ENCODE results near the gene ARMS2. TPM values are rescaled to one million over a fixed set of nuclear protein-coding genes. Genes with fewer than 3 reads are reported as not detected.

ARMS2 gene
- polyA plus RNA-seq, 3 donors, result not detected

- H3K27me3 ChIP-seq (ENCODE audit: control insufficient read depth in 2 of 2, insufficient read depth in 2 of 2, low read length in 2 of 2), result peaks cover 15 to 20% of the 10 kb centered on the region in 2 donors
- no peak overlapping the region for H3K9ac ChIP-seq (ENCODE audit: insufficient read depth, low read length, poor library complexity, severe bottlenecking)
- H3K4me3 Mint-ChIP-seq, result peak overlapping the region in 1 of 2 donors; percentile 39
- H3K4me1 ChIP-seq (ENCODE audit: control insufficient read depth in 1 of 2, insufficient read depth in 2 of 2, low read length in 2 of 2), result no peaks in the 10 kb centered on the region
- 100% methylated on average over 1 of the region's 3 CpGs for WGBS (ENCODE audit: insufficient coverage)
- no peaks in the 10 kb centered on the region for H3K36me3 Mint-ChIP-seq
- no peak overlapping the region for H3K4me2 ChIP-seq (replicated peaks; ENCODE audit: extremely low read depth, low read length, poor library complexity, severe bottlenecking)
- H3K9me3 Mint-ChIP-seq, result peaks cover 0 to 3% (median 0%) of the 10 kb centered on the region in 7 donors
- no peaks in the 10 kb centered on the region for H4K20me1 ChIP-seq (ENCODE audit: insufficient read depth, low read length)
- no peaks in the 10 kb centered on the region for H3K9me3 ChIP-seq (replicated peaks in 1 of 2; ENCODE audit: control insufficient read depth in 1 of 2, insufficient read depth in 1 of 2, low read length in 2 of 2)
- no peaks in the 10 kb centered on the region for H3K36me3 ChIP-seq (replicated peaks in 1 of 2; ENCODE audit: control insufficient read depth in 1 of 2, insufficient read depth in 2 of 2, low read length in 2 of 2)
- no peak for DNase-seq
- no peak overlapping the region for H3K27ac Mint-ChIP-seq
- H3K4me3 ChIP-seq (replicated peaks in 1 of 3; ENCODE audit: low read depth in 2 of 3, low read length in 3 of 3), result no peak overlapping the region
- intact Hi-C loops (cut with micrococcal nuclease), result no loop called here
- no peak overlapping the region for H2AFZ ChIP-seq (ENCODE audit: insufficient read depth, low read depth, low read length, poor library complexity, severe bottlenecking)
- H3K27ac ChIP-seq (ENCODE audit: low read depth in 1 of 2, low read length in 2 of 2), result no peak overlapping the region
- peaks cover 17 to 41% (median 40%) of the 10 kb centered on the region in 3 donors for H3K27me3 Mint-ChIP-seq (ENCODE audit: low read depth in 3 of 3)
- H3K79me2 ChIP-seq (ENCODE audit: insufficient read depth, low read length), result no peaks in the 10 kb centered on the region
- peaks cover 1% of the 10 kb centered on the region for H3K4me1 Mint-ChIP-seq
- TF ChIP-seq CTCF (IDR thresholded peaks at IDR 0.05), result no peak
These were observed 5.9 kb upstream of the ARMS2 start for GRCh38 chr10:122448600-122448999.

GRCh38 chr10:122449153-122449552, 5.3 kb upstream of the ARMS2 start:
- Histone ChIP-seq H4K20me1 (ENCODE audit: insufficient read depth, low read length) (no peaks in the 10 kb centered on the region), H3K36me3 (replicated peaks in 1 of 2; ENCODE audit: control insufficient read depth in 1 of 2, insufficient read depth in 2 of 2, low read length in 2 of 2) (no peaks in the 10 kb centered on the region), H3K9me3 (replicated peaks in 1 of 2; ENCODE audit: control insufficient read depth in 1 of 2, insufficient read depth in 1 of 2, low read length in 2 of 2) (no peaks in the 10 kb centered on the region), H3K27me3 (ENCODE audit: control insufficient read depth in 2 of 2, insufficient read depth in 2 of 2, low read length in 2 of 2) (peaks cover 15 to 20% of the 10 kb centered on the region in 2 donors), H3K79me2 (ENCODE audit: insufficient read depth, low read length) (no peaks in the 10 kb centered on the region), H3K9ac (ENCODE audit: insufficient read depth, low read length, poor library complexity, severe bottlenecking) (no peak overlapping the region), H3K4me3 (replicated peaks in 1 of 3; ENCODE audit: low read depth in 2 of 3, low read length in 3 of 3) (no peak overlapping the region), H3K4me1 (ENCODE audit: control insufficient read depth in 1 of 2, insufficient read depth in 2 of 2, low read length in 2 of 2) (no peaks in the 10 kb centered on the region), H3K4me2 (replicated peaks; ENCODE audit: extremely low read depth, low read length, poor library complexity, severe bottlenecking) (no peak overlapping the region), H3K27ac (ENCODE audit: low read depth in 1 of 2, low read length in 2 of 2) (no peak overlapping the region), H2AFZ (ENCODE audit: insufficient read depth, low read depth, low read length, poor library complexity, severe bottlenecking) (no peak overlapping the region)
- 100% methylated on average over 1 of the region's 4 CpGs for WGBS (ENCODE audit: insufficient coverage)
- intact Hi-C loops (cut with micrococcal nuclease), result no loop called here
- Mint-ChIP-seq H3K27me3 (ENCODE audit: low read depth in 3 of 3) (peaks cover 17 to 42% (median 41%) of the 10 kb centered on the region in 3 donors), H3K27ac (no peak overlapping the region), H3K9me3 (peaks cover 0 to 3% (median 0%) of the 10 kb centered on the region in 7 donors), H3K4me3 (no peak overlapping the region), H3K4me1 (peaks cover 1% of the 10 kb centered on the region), H3K36me3 (no peaks in the 10 kb centered on the region)
- no peak for DNase-seq
- TF ChIP-seq CTCF (IDR thresholded peaks at IDR 0.05), result no peak

Data from CD14-positive monocyte (primary cell).